ENCODE measurements around the gene COX7A1. TPM values are rescaled to one million over a fixed set of nuclear protein-coding genes. Genes with fewer than 3 reads are reported as not detected.

Gene COX7A1
- total RNA-seq, 1 experiment from 2014 or later = not detected

DNA sequence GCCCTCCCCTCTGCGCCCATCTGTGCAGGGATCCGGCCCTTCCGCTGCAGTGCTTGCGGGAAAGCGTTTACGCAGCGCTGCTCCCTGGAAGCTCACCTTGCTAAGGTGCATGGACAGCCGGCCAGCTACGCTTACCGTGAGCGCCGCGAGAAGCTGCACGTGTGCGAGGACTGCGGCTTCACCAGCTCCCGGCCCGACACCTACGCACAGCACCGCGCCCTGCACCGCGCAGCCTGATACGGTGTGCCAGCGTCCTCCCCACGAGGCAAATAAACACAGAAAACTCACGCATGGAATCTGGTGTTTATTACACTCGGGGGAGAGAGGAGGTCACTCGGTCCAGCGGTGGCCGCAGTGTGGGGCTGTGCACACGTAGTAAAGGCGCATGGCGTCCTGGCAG lies 38.8 kb downstream of the COX7A1 start:
- no peak overlapping the region for H2BK20ac ChIP-seq (ENCODE audit: low read depth, low read length, poor library complexity, severe bottlenecking)
- H2BK5ac ChIP-seq (ENCODE audit: insufficient read length, low read length) = no peak overlapping the region
- no peak overlapping the region for H4K5ac ChIP-seq (ENCODE audit: insufficient read length, low read depth, low read length)
- H3T11ph ChIP-seq (ENCODE audit: low read length) = no peak overlapping the region
- no peak overlapping the region for H3K56ac ChIP-seq (ENCODE audit: insufficient read length, low read depth, low read length)
- no peak overlapping the region for H2AFZ ChIP-seq (ENCODE audit: low read length)
- no peaks in the 10 kb centered on the region; the same call in 1 of the 2 replicates for H3K79me2 ChIP-seq (ENCODE audit: insufficient read depth, low read length)
- no peaks in the 10 kb centered on the region for H4K20me1 ChIP-seq (ENCODE audit: control insufficient read depth, insufficient read depth, insufficient read length)
- WGBS (ENCODE audit: extremely low coverage, insufficient read length, low lambda C conversion rate) = no CpG with 5 or more reads among the region's 34 CpGs
- no peak overlapping the region for H3K9ac ChIP-seq (ENCODE audit: extremely low read depth, insufficient read length, low read length)
- H4K91ac ChIP-seq (ENCODE audit: insufficient read length, low read depth, low read length) = no peak overlapping the region
- H3K23me2 ChIP-seq (ENCODE audit: insufficient read length, low read depth, low read length, poor library complexity, severe bottlenecking) = peaks cover 14% of the 10 kb centered on the region
- H2BK12ac ChIP-seq (ENCODE audit: insufficient read length, low read depth, low read length) = no peak overlapping the region
- peaks cover 2% of the 10 kb centered on the region; the same call in 1 of the 2 replicates for H3K4me1 ChIP-seq (ENCODE audit: insufficient read depth, low read length)
- peaks cover 3% of the 10 kb centered on the region; the same call in 1 of the 2 replicates for H3K27me3 Mint-ChIP-seq (ENCODE audit: low read depth)
- H2AK5ac ChIP-seq (ENCODE audit: insufficient read length, low read length) = no peak overlapping the region
- no peak overlapping the region for H3K23ac ChIP-seq (ENCODE audit: insufficient read length, low read depth, low read length)
- no peak overlapping the region for H2BK15ac ChIP-seq (ENCODE audit: low read depth, low read length)
- no peak overlapping the region for H3K27ac Mint-ChIP-seq
- H3K14ac ChIP-seq (ENCODE audit: insufficient read depth, low read length) = no peak overlapping the region
- H3K4me1 Mint-ChIP-seq = peaks cover 30 to 41% of the 10 kb centered on the region in 2 experiments
- TF ChIP-seq, protein P1, sequence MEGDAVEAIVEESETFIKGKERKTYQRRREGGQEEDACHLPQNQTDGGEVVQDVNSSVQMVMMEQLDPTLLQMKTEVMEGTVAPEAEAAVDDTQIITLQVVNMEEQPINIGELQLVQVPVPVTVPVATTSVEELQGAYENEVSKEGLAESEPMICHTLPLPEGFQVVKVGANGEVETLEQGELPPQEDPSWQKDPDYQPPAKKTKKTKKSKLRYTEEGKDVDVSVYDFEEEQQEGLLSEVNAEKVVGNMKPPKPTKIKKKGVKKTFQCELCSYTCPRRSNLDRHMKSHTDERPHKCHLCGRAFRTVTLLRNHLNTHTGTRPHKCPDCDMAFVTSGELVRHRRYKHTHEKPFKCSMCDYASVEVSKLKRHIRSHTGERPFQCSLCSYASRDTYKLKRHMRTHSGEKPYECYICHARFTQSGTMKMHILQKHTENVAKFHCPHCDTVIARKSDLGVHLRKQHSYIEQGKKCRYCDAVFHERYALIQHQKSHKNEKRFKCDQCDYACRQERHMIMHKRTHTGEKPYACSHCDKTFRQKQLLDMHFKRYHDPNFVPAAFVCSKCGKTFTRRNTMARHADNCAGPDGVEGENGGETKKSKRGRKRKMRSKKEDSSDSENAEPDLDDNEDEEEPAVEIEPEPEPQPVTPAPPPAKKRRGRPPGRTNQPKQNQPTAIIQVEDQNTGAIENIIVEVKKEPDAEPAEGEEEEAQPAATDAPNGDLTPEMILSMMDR (conservative IDR thresholded peaks at IDR 0.05) = no peak
- no peak overlapping the region for H3K27ac ChIP-seq (ENCODE audit: insufficient read length, low read depth, low read length)
- no peaks in the 10 kb centered on the region; a peak in 1 of 5 replicates for H3K9me3 Mint-ChIP-seq
- no peaks in the 10 kb centered on the region for H3K79me1 ChIP-seq (ENCODE audit: insufficient read depth, low read depth, low read length, poor library complexity, severe bottlenecking)
- peak; percentile 27 for DNase-seq
- peak overlapping the region; percentile 93 for H3K4me2 ChIP-seq (ENCODE audit: insufficient read depth, insufficient read length, low read length)
- peaks cover 21 to 51% (median 43%) of the 10 kb centered on the region in 3 experiments; a peak in 6 of 7 replicates for H3K36me3 Mint-ChIP-seq (ENCODE audit: insufficient read depth in 1 of 3, low read depth in 3 of 3)
- H4K8ac ChIP-seq (replicated peaks; ENCODE audit: insufficient read length, low read depth, low read length) = no peak overlapping the region
- H2BK120ac ChIP-seq (ENCODE audit: low read depth, low read length, poor library complexity, severe bottlenecking) = no peak overlapping the region
- no peaks in the 10 kb centered on the region for H3K27me3 ChIP-seq (ENCODE audit: insufficient read depth, low read length)
- H3K4ac ChIP-seq (ENCODE audit: low read depth, low read length) = no peak overlapping the region
- H3K18ac ChIP-seq (ENCODE audit: insufficient read length, low read depth, low read length) = no peak overlapping the region
- H3K9me3 ChIP-seq (ENCODE audit: control insufficient read depth, low read depth, low read length) = no peaks in the 10 kb centered on the region
- peak overlapping the region; percentile 95 to 99 for H3K4me3 Mint-ChIP-seq
